CD4-positive, alpha-beta T cell treated with Interleukin-4 for 1 hour (primary cell): ENCODE results near the gene ARHGAP28.

Experiments
- DNase-seq, 2 donors: peaks; one replicate each; pipeline ENCODE4 v3.0.0-alpha.2; 2020 to 2022

ARHGAP28 gene

GRCh38 chr18:6729247-6730091, at the start of gene ARHGAP28:
Gene ARHGAP28, plus strand, starts transcription at chr18:6729716. Its CDS starts 106 bp downstream, at chr18:6729822.
- DNase-seq = no peak

GRCh38 chr18:6681331-6681875, 48.1 kb upstream of the ARHGAP28 start:
- no peak for DNase-seq

- DNase-seq = no peak
Measured at GRCh38 chr18:6682437-6683111, 46.9 kb upstream of the ARHGAP28 start.

- no peak for DNase-seq
Measured at GRCh38 chr18:6683112-6683876, 46.2 kb upstream of the ARHGAP28 start.

GRCh38 chr18:6687676-6688075, 41.8 kb upstream of the ARHGAP28 start:
- DNase-seq = no peak

GRCh38 chr18:6708890-6709289, 20.6 kb upstream of the ARHGAP28 start:
- DNase-seq = no peak

GRCh38 chr18:6711467-6711866, 18.0 kb upstream of the ARHGAP28 start:
- DNase-seq = no peak

GRCh38 chr18:6712401-6712800, 17.1 kb upstream of the ARHGAP28 start:
- no peak for DNase-seq

GRCh38 chr18:6714010-6714409, 15.5 kb upstream of the ARHGAP28 start:
- DNase-seq = no peak

GRCh38 chr18:6718267-6718666, 11.2 kb upstream of the ARHGAP28 start:
- no peak for DNase-seq

GRCh38 chr18:6719098-6719846, 10.2 kb upstream of the ARHGAP28 start:
- DNase-seq = no peak

GRCh38 chr18:6719910-6720683, 9.4 kb upstream of the ARHGAP28 start:
- no peak for DNase-seq

GRCh38 chr18:6721755-6722154, 7.8 kb upstream of the ARHGAP28 start:
- DNase-seq = no peak

- DNase-seq = no peak
Measured at GRCh38 chr18:6722690-6723089, 6.8 kb upstream of the ARHGAP28 start.

- DNase-seq = no peak
Measured at GRCh38 chr18:6724331-6724730, 5.2 kb upstream of the ARHGAP28 start.

- DNase-seq = no peak
Measured at GRCh38 chr18:6728331-6728730, 1.2 kb upstream of the ARHGAP28 start.

GRCh38 chr18:6728809-6729246, 688 bp upstream of the ARHGAP28 start:
- no peak for DNase-seq

GRCh38 chr18:6730416-6731221, 1.1 kb downstream of the ARHGAP28 start:
- DNase-seq = no peak

- no peak for DNase-seq
Measured at GRCh38 chr18:6731222-6731596, 1.7 kb downstream of the ARHGAP28 start.

- DNase-seq = no peak
Measured at GRCh38 chr18:6732952-6733351, 3.4 kb downstream of the ARHGAP28 start.

- no peak for DNase-seq
Measured at GRCh38 chr18:6733758-6734157, 4.2 kb downstream of the ARHGAP28 start.
